HTERT RPE-1 (cell line): ENCODE measurements around the gene PPM1F.

Experiments
- in situ Hi-C: fragments of 300-500 bp; cut with MboI; formaldehyde crosslinking; loops from 4 replicates; pipeline ENCODE4 v1.14.3; 2020; ENCODE audit warnings: low sequenced_read_pairs

Gene PPM1F

GRCh38 chr22:21952586-21953571 lies at the start of gene PPM1F:
TSS of gene PPM1F (minus strand) at chr22:21952848. CDS start at chr22:21946048, 6,800 bp downstream.
- in situ Hi-C loops: no loop called here

- in situ Hi-C loops: no loop called here
Observed at GRCh38 chr22:22001664-22002525, 49.2 kb upstream of the PPM1F start.

- in situ Hi-C loops: no loop called here
Observed at GRCh38 chr22:21998595-21999247, 46.1 kb upstream of the PPM1F start.

- in situ Hi-C loops: no loop called here
Observed at GRCh38 chr22:21996175-21996720, 43.6 kb upstream of the PPM1F start.

GRCh38 chr22:21995660-21996059 lies 43.0 kb upstream of the PPM1F start:
- in situ Hi-C loops: no loop called here

GRCh38 chr22:21994881-21995444 lies 42.3 kb upstream of the PPM1F start:
- in situ Hi-C loops: no loop called here

GRCh38 chr22:21992593-21993237 lies 40.1 kb upstream of the PPM1F start:
- in situ Hi-C loops: no loop called here

GRCh38 chr22:21991774-21992173 lies 39.1 kb upstream of the PPM1F start:
- in situ Hi-C loops: no loop called here

GRCh38 chr22:21991304-21991596 lies 38.6 kb upstream of the PPM1F start:
- in situ Hi-C loops: no loop called here

- in situ Hi-C loops: no loop called here
Observed at GRCh38 chr22:21990445-21991303, 38.0 kb upstream of the PPM1F start.

GRCh38 chr22:21989049-21989448 lies 36.4 kb upstream of the PPM1F start:
- in situ Hi-C loops: no loop called here

- in situ Hi-C loops: no loop called here
Observed at GRCh38 chr22:21985214-21985613, 32.6 kb upstream of the PPM1F start.

- in situ Hi-C loops: no loop called here
Observed at GRCh38 chr22:21984793-21985192, 32.1 kb upstream of the PPM1F start.

GRCh38 chr22:21982338-21982965 lies 29.8 kb upstream of the PPM1F start, which contains the start of gene TOP3B:
TSS of gene TOP3B (minus strand) at chr22:21982787. CDS start at chr22:21975709, 7,078 bp downstream.
- in situ Hi-C loops: no loop called here

- in situ Hi-C loops: no loop called here
Observed at GRCh38 chr22:21981874-21982273, 29.2 kb upstream of the PPM1F start.

- in situ Hi-C loops: no loop called here
Observed at GRCh38 chr22:21980547-21980946, 27.9 kb upstream of the PPM1F start.

GRCh38 chr22:21978564-21979386 lies 26.1 kb upstream of the PPM1F start:
- in situ Hi-C loops: no loop called here

- in situ Hi-C loops: no loop called here
Observed at GRCh38 chr22:21977814-21978213, 25.2 kb upstream of the PPM1F start.
